T1000 (cell line): ENCODE results near the gene PRKRIP1.
"Not testable (repeated sequence)": the region's sequence is repeated elsewhere in the genome, so short reads cannot be mapped to it uniquely, and the experiment has no call there.

ENCODE experiments used
- DNase-seq: peaks from one replicate; lab custom pipeline; 2025; ENCODE audit warnings: mixed read lengths; lab: John Stamatoyannopoulos, UW

Gene PRKRIP1

GRCh38 chr7:102431617-102432298 is 35.6 kb downstream of the PRKRIP1 start:
- DNase-seq, result no peak

- no peak for DNase-seq
Measured at GRCh38 chr7:102432442-102433218, 36.5 kb downstream of the PRKRIP1 start.

- peak; percentile 20 for DNase-seq
Measured at GRCh38 chr7:102433219-102434038, 37.3 kb downstream of the PRKRIP1 start, which contains the start of gene ORAI2. Gene ORAI2, plus strand, starts transcription at chr7:102433575. Its CDS starts 5,382 bp downstream, at chr7:102438957.

- no peak for DNase-seq
Measured at GRCh38 chr7:102434039-102434486, 37.9 kb downstream of the PRKRIP1 start.

GRCh38 chr7:102436118-102436517 is 40.0 kb downstream of the PRKRIP1 start:
- DNase-seq, result no peak

- DNase-seq, result peak; percentile 21
Measured at GRCh38 chr7:102439963-102440795, 44.0 kb downstream of the PRKRIP1 start.

GRCh38 chr7:102444961-102445673 is 49.0 kb downstream of the PRKRIP1 start:
- no peak for DNase-seq

- no peak for DNase-seq
Measured at GRCh38 chr7:102445674-102446071, 49.5 kb downstream of the PRKRIP1 start.

GRCh38 chr7:102446387-102447156 is 50.4 kb downstream of the PRKRIP1 start:
- no peak for DNase-seq

- no peak for DNase-seq
Measured at GRCh38 chr7:102447311-102447710, 51.1 kb downstream of the PRKRIP1 start.

- no peak for DNase-seq
Measured at GRCh38 chr7:102449136-102449535, 53.0 kb downstream of the PRKRIP1 start.

GRCh38 chr7:102450242-102450641 is 54.1 kb downstream of the PRKRIP1 start:
- no peak for DNase-seq

GRCh38 chr7:102451371-102452054 is 55.4 kb downstream of the PRKRIP1 start:
- DNase-seq, result no peak

- DNase-seq, result no peak
Measured at GRCh38 chr7:102452451-102452850, 56.3 kb downstream of the PRKRIP1 start.

- DNase-seq, result no peak
Measured at GRCh38 chr7:102453319-102453718, 57.2 kb downstream of the PRKRIP1 start.

GRCh38 chr7:102454468-102454867 is 58.3 kb downstream of the PRKRIP1 start:
- no peak for DNase-seq

GRCh38 chr7:102454932-102455331 is 58.8 kb downstream of the PRKRIP1 start:
- not testable (repeated sequence) for DNase-seq

GRCh38 chr7:102455596-102455995 is 59.4 kb downstream of the PRKRIP1 start:
- DNase-seq, result no peak

GRCh38 chr7:102456327-102456726 is 60.2 kb downstream of the PRKRIP1 start:
- no peak for DNase-seq
